GM12874 (cell line): ENCODE results near the gene ACAD8.

Experiments
- CTCF ChIP-seq: IDR thresholded peaks from 2 replicates; pipeline ENCODE4 v1.5.1; 2011; ENCODE audit warnings: low read depth, mild to moderate bottlenecking, control low read depth, low read length, moderate library complexity; ENCODE audit not compliant: insufficient read depth

ACAD8 gene

DNA sequence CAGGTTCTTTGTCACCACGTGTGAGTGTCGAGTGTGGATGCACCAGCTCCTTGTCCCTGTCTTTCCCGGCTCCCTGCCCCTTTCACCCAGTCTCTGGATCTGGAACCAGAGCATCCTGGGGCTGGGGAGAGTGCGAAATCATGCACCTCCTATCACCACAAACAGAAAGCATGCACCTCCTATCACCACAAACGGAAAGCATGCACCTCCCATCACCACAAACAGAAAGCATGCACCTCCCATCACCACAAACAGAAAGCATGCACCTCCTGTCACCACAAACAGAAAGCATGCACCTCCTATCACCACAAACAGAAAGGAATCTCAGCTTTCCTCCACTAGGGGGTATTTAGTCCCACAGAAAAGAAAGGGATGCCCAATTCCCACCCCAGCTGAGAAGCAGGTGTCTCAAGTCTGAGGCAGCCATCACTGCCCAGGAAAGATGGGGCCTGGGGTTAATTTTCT, 16.9 kb downstream of the ACAD8 start:
- no peak for TF ChIP-seq CTCF

GRCh38 chr11:134271978-134272377, 18.6 kb downstream of the ACAD8 start:
- no peak for TF ChIP-seq CTCF

- no peak for TF ChIP-seq CTCF
Observed at GRCh38 chr11:134272381-134273316, 19.3 kb downstream of the ACAD8 start.

GRCh38 chr11:134273317-134273712, 19.9 kb downstream of the ACAD8 start:
- no peak for TF ChIP-seq CTCF

- TF ChIP-seq CTCF: no peak
Observed at GRCh38 chr11:134275188-134275533, 21.8 kb downstream of the ACAD8 start.

DNA sequence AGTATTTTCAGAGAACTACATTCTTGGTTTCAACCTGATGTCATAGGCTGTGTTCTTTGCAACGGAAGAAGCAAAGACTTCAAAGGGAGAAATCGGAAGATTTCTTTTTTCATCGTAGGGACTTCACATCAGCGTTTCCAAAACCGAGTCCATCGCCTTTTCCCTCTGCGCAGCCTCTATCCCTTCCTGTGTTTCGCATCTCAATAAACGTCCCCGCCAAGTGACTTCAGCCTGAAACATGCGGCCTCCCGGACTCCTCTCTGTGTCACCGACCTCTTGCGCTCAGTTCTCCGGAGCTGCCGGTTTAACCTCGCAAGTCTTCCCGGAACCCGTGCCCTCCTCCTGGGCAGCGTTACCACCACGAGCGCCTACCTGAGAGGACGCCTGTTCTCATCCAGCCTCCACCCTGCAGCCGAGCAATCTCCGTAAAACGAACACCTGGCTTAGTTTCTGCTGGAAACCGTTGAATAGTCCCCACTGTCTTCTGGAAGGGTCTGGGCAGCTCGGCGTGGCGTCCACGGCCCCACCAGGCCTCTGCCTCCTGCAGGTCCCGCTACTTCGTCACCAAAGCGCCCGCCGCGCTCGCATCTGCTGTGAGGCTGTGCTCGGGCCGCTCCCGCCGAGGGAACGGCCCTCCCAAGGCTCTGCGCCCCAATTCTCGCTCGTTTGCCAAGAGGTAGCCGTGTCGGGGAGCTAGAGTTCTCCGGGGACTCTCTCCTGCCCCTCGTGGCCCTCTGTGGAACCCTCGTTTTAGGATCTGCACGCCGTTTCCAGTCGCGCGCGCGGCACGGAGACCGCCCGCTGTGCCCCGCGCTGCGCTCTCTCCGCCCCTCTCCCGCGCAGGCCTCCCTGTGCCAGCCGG, 22.4 kb downstream of the ACAD8 start, which contains the start of gene GLB1L3:
GLB1L3 (plus strand) TSS at position 846 of the 862 bp plus-strand sequence. CDS start 362 bp downstream, outside the sequence.
- peak; percentile 46 for TF ChIP-seq CTCF
